ENCODE measurements around the gene THSD7B. TPM values are rescaled to one million over a fixed set of nuclear protein-coding genes. Genes with fewer than 3 reads are reported as not detected.

THSD7B gene
- total and polyA plus RNA-seq, 9 of the 15 experiments (the other 6 are each of a cell fraction or from before 2014, with no cell fraction given), result not detected

GRCh38 chr2:137002896-137003295 is 237.6 kb downstream of the THSD7B start:
- CTCF ChIA-PET (ENCODE audit: low intra/inter-chr PET ratio), result no interaction called here
- in situ Hi-C loops (cut with MboI) (no loop called here), intact Hi-C loops (cut with micrococcal nuclease) (no loop called here)

More at GRCh38 chr2:137002896-137003295, 237.6 kb downstream of the THSD7B start:
- no peaks in the 10 kb centered on the region for H3K4me1 ChIP-seq (replicated peaks in 1 of 2; ENCODE audit: control insufficient read depth in 2 of 2, insufficient read depth in 2 of 2, low read length in 2 of 2)
- H4K20me1 ChIP-seq (replicated peaks; ENCODE audit: control insufficient read depth, insufficient read depth, low read length), result no peaks in the 10 kb centered on the region
- H3K9me1 ChIP-seq (ENCODE audit: control insufficient read depth, insufficient read depth, low read length), result no peaks in the 10 kb centered on the region
- H3K4me2 ChIP-seq (ENCODE audit: insufficient read depth, low read length), result no peak overlapping the region
- no peak for DNase-seq (ENCODE audit: extremely low read depth in 1 of 4, low spot score in 3 of 4)
- POLR2A ChIA-PET, result no interaction called here
- no peaks in the 10 kb centered on the region for H3K36me3 ChIP-seq (ENCODE audit: control insufficient read depth, insufficient read depth, low read length)
- FAIRE-seq, result no peak
- no TSS peak for BruUV-seq (replicated peaks)
- ATAC-seq, result no peak
- WGBS (ENCODE audit: insufficient coverage, low coverage, missing lambda C conversion rate), result 0% methylated on average over 1 of the region's 1 CpG
- no peak overlapping the region for H3K27ac ChIP-seq (ENCODE audit: extremely low read depth, low read depth, low read length)
- H3K79me2 ChIP-seq (ENCODE audit: control insufficient read depth, insufficient read depth, low read length), result no peaks in the 10 kb centered on the region
- no peak for TF ChIP-seq CAMTA2 (CRISPR knock-in tag; conservative IDR thresholded peaks at IDR 0.05)
- TF ChIP-seq KLF16 (IDR thresholded peaks at IDR 0.05), result no peak
- TF ChIP-seq RUNX1 (IDR thresholded peaks at IDR 0.05; ENCODE audit: low read depth), result no peak
- no peak for TF ChIP-seq HOMEZ (CRISPR knock-in tag; IDR thresholded peaks at IDR 0.05)
- no peak for TF ChIP-seq HBP1 (CRISPR knock-in tag; IDR thresholded peaks at IDR 0.05)
- no peak for TF ChIP-seq POLR2B (IDR thresholded peaks at IDR 0.05; ENCODE audit: low read depth, partially characterized antibody)
- TF ChIP-seq ZNF175 (CRISPR knock-in tag; IDR thresholded peaks at IDR 0.05; ENCODE audit: low read depth), result no peak
- TF ChIP-seq POU5F1 (IDR thresholded peaks at IDR 0.05; ENCODE audit: borderline replicate concordance, low read depth, low read length, partially characterized antibody), result no peak
- TF ChIP-seq, protein P1, sequence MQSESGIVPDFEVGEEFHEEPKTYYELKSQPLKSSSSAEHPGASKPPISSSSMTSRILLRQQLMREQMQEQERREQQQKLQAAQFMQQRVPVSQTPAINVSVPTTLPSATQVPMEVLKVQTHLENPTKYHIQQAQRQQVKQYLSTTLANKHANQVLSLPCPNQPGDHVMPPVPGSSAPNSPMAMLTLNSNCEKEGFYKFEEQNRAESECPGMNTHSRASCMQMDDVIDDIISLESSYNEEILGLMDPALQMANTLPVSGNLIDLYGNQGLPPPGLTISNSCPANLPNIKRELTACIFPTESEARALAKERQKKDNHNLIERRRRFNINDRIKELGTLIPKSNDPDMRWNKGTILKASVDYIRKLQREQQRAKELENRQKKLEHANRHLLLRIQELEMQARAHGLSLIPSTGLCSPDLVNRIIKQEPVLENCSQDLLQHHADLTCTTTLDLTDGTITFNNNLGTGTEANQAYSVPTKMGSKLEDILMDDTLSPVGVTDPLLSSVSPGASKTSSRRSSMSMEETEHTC (IDR thresholded peaks at IDR 0.05), result no peak
- TF ChIP-seq ZNF778 (CRISPR knock-in tag; IDR thresholded peaks at IDR 0.05), result no peak
- no peak for TF ChIP-seq TCF3 (CRISPR knock-in tag; IDR thresholded peaks at IDR 0.05)
- no peaks in the 10 kb centered on the region for H3K27me3 ChIP-seq (ENCODE audit: control insufficient read depth in 2 of 2, insufficient read depth in 2 of 2, low read length in 2 of 2)
- H3K9ac ChIP-seq (ENCODE audit: insufficient read depth in 1 of 2, low read depth in 2 of 2, low read length in 2 of 2), result no peak overlapping the region
- H3K9me3 ChIP-seq (replicated peaks; ENCODE audit: control insufficient read depth, insufficient read depth, low read depth, low read length), result no peaks in the 10 kb centered on the region; the same call in 1 of the 2 replicates
- no peak overlapping the region for H3K4me3 ChIP-seq
- H2AFZ ChIP-seq (ENCODE audit: low read depth, low read length), result no peak overlapping the region

Data from K562 (cell line).